GM18873 (cell line): Measurements from ENCODE around the gene NDUFS8.

Experiments
- ATAC-seq: cut with Tn5 transposase; IDR thresholded peaks from one replicate; pipeline ENCODE4 v1.9.1; 2021; ENCODE audit warnings: mild to moderate bottlenecking, moderate library complexity, moderate number of reproducible peaks; ENCODE audit not compliant: unreplicated experiment, low FRiP score

NDUFS8 gene

DNA sequence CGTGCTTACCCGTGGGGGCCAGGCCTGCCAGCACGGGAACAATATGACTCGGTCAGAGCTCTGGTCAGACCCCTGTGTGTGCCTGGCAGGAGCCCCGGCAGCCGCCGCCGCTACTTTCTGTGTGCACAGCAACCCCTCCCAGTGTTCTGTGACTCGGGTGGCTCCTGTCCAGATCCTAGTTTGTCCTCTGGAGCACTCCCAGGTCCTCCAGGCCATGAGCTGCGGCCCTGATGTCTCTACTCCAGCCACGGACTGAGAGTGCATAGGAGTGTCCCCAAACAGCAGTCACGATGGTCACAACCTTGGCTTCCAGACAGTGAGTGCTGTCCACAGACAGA is 3.2 kb downstream of the NDUFS8 start:
- no peak for ATAC-seq

DNA sequence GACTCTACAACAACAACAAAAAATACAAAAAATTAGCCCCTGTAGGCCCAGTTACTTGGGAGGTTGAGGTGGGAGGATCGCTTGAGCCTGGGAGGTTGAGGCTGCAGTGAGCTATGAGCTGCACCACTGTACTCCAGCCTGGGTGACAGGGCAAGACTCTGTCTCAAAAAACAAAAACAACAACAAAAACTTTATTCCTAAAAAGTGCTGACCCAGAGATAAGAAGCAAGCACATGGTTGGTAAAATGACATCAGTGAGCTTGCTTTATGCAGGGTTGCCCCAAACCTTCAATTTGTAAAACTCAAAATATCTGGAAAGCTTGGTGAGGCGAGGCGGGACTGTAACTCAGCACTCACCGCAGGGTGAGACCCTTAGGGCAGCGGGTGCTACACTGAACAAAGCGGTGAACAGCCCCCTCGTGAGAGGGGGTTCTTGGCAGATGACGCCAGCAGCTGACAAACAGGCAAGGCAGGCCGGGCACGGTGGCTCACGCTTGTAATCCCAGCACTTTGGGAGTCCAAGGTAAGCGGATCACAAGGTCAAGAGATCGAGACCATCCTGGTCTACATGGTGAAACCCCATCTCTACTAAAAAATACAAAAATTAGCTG is 4.9 kb downstream of the NDUFS8 start:
- no peak for ATAC-seq

DNA sequence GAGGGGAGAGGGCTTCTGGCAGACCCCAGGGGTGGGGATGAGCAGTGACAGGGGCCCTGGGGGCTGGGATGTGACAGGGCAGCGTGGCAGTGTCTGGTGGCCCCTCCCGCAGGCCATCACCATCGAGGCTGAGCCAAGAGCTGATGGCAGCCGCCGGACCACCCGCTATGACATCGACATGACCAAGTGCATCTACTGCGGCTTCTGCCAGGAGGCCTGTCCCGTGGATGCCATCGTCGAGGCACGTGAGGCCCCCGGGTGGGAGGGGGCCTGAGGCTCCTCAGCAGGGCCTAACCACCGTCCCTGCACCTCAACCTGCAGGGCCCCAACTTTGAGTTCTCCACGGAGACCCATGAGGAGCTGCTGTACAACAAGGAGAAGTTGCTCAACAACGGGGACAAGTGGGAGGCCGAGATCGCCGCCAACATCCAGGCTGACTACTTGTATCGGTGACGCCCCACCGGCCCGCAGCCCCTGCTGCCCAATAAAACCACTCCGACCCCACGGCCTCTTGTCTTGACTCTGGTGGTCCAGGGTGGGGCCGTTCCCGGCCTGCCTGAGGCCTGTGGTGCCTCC is 5.7 kb downstream of the NDUFS8 start:
- ATAC-seq: no peak

DNA sequence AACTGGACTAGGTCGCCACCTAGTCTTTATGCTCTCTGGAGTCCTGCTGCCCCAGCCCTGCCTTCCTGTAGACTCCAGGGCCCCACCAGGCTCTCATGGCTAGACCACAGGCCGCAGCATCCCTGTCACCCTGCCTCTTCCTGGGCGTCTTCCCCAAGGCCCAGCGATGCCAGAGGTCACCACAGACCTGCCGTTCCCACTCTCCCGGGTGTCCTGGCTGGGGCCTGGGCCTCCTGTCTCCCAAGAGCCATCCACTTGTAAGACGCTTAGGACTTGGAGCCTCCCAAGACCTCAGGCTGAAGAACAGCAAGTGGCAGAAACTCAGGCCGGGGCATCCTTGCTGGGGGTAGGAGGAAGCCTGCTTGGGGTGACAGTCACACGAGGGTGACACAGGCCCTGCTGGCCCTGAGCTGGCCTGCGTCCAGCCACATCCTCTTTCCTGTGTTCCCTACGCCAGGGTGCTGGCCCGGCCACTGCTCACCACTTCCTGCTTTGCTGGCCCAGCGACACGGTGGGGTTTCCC is 6.3 kb downstream of the NDUFS8 start:
- ATAC-seq: no peak

DNA sequence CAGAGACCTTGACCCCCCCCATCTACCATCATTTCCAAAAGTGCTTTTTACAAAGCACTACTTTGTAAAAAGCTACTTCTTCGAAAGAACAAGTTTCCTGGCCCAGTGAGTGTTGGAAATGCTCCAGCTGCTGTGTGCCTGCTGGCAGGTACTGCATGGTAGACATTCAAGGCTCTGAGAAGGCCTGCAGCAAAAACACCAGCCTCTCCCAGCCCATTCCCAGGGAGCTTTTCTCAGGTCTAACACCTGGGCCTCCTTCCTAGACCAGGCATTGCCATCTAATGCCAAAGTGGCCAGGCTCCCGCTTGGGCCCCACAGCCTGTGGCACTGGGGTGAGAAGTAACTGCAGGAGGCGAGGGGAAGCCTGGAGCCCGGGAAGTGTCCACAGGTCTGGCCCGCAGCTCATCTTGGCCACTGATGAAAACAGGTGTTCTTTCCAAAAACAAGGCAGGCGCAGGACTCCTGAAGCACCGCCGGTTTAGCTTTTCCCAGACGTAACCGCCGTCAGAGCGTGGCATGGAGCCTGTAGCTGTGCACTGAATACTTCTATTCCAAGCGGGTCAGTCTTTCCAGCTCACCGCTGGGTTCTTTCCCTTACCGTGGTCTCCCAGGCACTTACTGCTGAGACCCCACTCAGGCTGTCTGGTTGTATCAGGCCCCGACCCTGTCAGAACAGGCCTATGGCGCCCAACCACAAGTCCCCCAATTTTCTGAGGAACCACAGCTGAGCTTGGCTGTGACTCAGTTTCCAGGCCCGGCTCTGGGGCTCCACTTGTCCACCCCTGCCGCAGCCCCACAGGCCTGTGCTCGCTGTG is 7.1 kb downstream of the NDUFS8 start:
- ATAC-seq: no peak

DNA sequence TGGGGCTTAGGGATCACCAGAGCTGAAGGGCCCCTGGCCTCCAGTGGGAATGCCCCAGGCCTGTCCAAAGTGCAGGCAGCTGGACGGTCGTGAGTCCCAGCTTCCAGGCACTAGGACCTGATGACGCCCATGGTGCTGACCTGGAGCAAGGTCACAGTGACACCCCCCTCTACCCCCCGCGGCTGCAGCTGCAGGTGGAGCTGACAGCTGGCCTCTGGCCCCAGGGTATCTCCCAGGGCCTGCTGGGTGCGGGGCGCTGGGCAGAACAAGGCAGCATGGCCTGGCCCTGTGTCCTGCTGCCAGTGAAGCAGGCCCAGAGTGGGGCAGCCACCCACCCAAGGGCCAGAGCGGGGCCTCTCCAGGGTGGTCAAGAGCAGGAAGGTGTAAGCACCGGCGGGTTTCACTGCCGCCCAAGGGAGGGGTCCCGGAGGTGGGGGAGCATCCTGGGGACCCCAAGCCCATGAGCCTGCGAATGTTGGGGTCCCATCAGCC is 7.8 kb downstream of the NDUFS8 start:
- no peak for ATAC-seq

DNA sequence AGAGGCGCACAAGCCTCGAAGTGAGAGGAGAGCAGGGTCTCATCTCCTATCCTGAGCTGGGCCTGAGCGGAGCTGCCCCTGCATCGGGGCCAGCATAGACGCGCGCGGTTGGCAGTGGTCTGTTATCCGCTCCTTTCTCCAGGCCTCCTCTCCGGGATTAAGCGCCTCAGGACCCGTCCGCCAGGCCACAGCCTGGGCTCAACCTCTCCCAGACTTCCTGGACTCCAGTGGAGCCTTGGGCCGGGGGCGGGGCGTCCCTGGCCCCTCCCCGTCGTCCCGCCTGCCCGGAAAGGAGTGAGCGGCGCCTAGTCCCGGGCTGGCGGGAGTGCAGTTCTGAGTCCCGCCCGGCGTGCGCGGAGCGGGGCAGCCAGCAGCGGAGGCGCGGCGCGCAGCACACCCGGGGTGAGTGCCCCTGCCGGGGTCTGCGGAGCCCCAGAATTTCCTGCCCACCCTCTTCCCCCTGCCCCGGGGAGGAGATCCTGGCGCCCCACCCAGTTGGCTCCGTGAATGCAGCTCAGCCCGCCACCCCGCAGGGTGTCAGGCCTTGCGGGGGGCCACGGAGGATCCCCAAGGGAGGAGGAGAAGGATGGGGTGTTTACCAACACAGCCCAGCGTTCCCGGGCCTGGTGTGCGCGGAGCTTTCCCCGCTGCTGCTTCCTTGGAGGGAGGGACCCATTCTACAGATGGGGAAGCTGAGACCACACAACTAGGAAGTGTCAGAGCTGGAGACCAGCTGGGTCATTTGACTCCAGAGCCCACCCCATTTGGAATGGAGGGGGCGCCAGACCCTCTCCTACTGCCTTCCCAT is 8.4 kb downstream of the NDUFS8 start, which contains the start of gene TCIRG1:
TCIRG1 (plus strand) TSS at position 308 of the 808 bp plus-strand sequence. CDS start 2,247 bp downstream, outside the sequence.
- ATAC-seq: no peak

DNA sequence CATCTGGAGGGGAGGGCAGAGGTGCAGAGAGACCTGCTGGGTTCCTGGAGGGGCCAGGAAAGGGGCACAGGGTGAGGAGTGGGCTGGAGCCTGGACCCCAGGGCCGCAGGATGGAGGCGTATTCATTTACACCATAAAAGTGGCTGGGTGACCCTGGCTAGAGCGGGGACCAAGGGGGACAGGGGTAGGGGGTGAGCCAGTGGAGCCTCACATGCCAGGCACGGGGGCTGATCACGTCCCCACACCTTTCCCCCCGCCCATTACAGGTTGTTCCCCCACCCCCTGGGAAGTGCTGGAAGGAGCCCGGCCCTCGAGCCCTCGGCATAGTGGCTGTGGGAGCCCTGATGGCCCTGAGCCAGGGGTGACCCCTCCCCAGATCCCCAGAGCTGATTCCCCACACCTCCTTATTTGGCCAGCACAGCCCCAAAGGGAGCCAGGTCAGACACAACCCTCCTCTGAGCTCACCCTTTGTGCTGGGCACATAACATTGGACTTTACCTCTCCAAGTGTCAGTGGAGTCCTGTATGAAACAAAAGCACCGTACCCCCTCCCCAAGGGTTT is 9.1 kb downstream of the NDUFS8 start:
- ATAC-seq: no peak

DNA sequence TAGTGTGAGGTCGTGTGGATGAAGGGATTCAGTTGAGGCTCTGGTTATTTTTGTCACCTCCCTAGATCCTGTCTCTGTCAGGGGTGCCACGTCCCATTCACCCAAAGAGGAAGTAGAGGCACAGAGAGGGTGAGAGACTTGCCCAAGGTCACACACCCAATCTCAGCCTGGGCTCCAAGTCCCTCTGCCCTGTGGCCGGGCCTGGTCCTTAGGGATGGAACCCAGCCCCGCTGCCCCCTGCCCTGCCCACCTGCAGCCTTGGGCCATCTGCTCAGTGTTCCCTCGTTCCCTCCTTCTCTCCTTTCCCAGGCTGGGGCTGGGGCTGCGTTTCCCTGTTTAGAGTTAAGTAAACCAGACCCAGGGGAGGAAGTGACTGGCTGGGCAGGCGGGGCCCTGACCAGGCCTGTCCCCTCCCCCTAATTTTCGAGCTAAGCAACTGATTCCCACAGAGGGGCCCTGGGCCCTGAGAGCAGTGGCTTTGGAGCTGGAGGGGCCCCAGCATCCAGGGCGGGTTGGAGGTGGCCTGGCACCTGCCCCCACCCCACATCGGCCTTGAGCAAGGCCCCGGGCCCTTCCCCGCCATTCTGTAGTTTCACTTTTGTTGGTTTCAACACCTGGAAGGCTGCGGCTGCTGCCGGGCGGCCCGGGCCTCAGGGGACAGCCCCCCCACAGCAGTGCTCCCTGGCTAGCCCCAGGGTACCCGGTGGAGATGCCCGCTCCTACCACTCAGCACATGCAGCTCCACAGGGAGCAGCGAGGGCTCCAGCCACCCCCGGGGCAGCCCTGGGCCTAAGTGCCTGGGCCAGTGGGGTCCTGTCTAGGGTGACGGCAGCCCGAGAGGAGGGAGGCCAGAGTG is 9.8 kb downstream of the NDUFS8 start:
- ATAC-seq: no peak

DNA sequence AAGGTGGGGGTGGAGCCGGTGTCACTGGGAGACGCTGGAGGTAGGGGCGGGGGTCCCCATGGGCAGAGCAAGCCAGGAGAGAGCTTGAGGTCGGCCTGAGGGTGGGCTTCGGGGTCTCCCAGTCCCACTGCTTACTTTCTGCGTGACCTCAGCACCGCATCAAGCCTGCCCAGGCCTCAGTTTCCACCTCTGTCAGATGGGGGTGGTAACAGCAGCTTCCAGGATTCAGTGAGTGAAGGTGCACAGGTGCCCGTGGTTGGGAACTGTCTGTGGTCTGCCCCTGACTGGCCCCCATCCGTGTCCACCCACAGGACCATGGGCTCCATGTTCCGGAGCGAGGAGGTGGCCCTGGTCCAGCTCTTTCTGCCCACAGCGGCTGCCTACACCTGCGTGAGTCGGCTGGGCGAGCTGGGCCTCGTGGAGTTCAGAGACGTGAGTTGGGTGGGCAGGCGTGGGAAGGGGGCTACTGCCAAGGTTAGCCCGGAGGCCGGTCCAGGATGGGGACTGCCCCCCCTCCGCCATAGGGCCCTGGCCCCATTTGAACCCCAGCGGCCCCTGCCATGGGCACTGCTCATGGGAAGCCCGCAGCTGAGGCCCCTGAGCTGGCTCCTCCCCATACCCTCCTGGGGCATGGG is 10.6 kb downstream of the NDUFS8 start:
- ATAC-seq: no peak

DNA sequence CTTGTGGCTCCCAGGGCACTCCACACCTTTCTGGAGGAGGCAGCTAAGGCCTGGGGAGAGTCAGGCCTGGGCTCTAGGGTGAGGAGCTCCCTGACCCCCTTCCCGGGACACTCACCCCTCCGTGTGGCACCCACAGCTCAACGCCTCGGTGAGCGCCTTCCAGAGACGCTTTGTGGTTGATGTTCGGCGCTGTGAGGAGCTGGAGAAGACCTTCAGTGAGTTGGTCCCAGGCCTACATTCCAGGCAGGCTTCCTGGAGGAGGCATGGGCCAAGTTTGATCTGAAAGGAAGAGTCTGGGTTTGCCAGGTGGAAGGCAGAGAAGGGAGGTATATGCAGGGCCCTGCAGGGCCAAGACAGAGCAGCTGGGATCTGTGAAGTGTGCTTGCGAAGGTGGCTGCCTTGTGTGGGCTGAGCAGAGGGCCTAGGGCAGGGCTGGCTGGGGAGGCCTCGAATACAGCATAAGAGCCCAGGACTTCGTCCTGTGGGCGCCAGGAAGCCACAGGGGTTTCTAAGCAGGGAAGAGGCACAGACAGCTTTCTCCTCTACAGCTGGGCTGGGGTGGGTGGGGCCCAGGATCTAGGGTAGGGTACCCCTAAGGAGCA is 11.2 kb downstream of the NDUFS8 start:
- no peak for ATAC-seq

DNA sequence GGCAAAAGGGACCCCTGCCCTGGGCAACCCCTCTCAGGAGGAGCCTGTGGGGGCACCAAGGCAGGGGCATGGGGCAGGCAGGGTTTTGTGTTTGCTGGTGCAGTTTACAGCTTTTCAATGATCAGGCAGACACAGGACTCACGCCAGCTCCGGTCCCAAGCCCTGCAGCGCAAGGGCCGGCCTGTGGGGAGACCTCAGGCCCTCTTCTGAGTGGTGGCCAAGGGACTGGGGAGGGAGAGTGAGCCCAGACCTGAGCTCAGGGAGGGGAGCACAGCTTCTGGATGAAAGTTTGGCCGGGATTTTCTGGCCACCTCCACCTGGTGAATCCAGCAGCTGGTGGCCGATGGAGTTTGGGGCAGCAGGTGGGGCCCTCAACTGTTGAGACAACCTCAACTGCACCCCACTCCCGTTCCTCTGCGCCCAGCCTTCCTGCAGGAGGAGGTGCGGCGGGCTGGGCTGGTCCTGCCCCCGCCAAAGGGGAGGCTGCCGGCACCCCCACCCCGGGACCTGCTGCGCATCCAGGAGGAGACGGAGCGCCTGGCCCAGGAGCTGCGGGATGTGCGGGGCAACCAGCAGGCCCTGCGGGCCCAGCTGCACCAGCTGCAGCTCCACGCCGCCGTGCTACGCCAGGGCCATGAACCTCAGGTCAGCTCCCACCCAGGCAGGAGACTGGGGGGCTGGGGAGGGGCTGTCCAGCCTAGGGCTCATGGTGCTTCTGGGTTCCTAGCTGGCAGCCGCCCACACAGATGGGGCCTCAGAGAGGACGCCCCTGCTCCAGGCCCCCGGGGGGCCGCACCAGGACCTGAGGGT is 11.9 kb downstream of the NDUFS8 start:
- no peak for ATAC-seq

DNA sequence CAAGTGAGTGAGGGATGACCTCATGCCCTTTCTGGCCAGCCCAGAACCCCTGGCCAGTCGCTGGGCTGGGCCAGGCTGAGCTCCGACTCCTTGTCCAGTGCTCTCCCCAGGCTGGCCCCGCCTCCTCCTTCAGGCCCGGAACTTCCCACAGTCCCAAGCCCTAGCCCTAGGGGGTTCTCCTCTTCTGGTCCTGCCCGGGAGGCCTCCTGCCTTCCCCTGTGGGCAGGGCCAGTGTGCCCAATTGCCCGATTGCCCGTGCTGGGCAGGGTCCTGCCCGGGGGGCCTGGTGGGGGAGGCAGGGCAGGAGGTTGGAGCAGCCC is 12.5 kb downstream of the NDUFS8 start:
- ATAC-seq: no peak

DNA sequence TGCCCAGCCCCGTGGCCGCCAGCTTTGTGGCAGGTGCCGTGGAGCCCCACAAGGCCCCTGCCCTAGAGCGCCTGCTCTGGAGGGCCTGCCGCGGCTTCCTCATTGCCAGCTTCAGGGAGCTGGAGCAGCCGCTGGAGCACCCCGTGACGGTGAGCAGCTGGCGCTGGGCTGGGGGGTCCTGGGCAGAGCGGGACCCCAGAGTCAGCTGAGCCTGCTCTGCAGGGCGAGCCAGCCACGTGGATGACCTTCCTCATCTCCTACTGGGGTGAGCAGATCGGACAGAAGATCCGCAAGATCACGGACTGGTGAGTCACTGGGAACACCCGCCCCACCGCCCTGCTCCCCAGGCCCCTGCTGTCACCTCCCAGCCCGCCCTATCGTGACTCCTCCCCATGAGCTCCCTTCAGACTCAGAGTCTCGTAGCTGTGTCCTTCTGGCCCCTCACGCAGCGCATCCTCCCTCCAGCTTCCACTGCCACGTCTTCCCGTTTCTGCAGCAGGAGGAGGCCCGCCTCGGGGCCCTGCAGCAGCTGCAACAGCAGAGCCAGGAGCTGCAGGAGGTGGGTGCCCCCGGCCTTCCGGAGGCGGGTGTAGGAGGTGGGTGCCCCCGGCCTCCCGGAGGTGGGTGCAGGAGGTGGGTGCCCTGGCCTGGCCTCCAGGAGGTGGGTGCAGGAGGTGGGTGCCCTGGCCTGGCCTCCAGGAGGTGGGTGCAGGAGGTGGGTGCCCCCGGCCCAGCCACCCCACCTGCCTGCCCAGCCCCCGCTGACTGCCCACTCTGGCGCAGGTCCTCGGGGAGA is 13.1 kb downstream of the NDUFS8 start:
- ATAC-seq: no peak

DNA sequence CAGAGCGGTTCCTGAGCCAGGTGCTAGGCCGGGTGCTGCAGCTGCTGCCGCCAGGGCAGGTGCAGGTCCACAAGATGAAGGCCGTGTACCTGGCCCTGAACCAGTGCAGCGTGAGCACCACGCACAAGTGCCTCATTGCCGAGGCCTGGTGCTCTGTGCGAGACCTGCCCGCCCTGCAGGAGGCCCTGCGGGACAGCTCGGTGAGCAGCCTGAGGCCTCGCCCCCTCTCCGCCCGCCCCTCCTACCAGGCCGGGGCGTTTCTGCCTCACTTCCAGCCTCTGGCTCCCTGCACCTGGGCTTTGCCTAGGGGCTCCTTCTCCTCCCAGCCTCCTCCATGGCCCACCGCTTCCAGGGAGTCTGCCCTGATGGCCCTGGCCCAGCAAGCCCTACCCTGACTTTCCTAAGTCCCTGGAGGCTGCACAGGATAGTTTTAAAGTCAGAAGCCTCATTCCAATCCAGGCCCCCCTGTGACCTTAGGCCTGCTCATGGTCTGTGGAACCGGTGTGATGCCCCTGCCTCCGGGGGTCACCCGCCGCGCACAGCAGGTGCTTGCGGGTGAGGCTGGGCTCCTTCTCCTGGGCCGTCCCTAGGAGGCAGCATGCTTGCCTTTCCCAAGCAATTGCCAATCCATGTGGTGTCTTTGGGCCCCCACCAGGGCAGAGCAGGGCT is 13.8 kb downstream of the NDUFS8 start:
- no peak for ATAC-seq

DNA sequence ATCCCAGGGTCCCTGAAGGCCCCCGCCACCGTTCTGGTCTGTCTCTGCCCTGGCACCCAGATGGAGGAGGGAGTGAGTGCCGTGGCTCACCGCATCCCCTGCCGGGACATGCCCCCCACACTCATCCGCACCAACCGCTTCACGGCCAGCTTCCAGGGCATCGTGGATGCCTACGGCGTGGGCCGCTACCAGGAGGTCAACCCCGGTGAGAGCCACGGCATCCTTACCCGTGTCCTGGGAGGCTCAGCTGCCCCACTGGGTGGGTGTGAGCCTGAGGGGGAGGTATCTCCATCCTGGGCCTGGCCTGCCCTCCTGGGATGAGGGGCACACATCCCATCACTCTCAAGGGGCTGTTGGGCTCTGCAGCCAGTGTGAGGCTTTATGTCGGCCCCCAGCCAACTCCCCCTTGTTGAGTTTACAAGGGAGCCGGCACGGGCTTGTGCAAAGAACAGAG is 14.4 kb downstream of the NDUFS8 start:
- ATAC-seq: no peak
